22Rv1 (cell line): ENCODE measurements around the gene EFEMP1.

Experiments used
- CTCF ChIP-seq: fragments of 450-650 bp; IDR thresholded peaks from 2 replicates; pipeline ENCODE4 v1.5.1; 2017; ENCODE audit warnings: mild to moderate bottlenecking
- ZFX ChIP-seq: fragments of 450-650 bp; IDR thresholded peaks from 2 replicates; pipeline ENCODE4 v1.6.1; 2017; ENCODE audit warnings: antibody characterized with exemption, borderline replicate concordance

GRCh38 chr2:55902429-55902828, 21.2 kb downstream of the EFEMP1 start:
- TF ChIP-seq CTCF (no peak), ZFX (no peak)
